ENCODE results near the gene SLCO2A1. TPM values are rescaled to one million over a fixed set of nuclear protein-coding genes. Genes with fewer than 3 reads are reported as not detected.

SLCO2A1 gene
- total and polyA plus RNA-seq, 2 donors from 2014 or later = 27.2 to 169 TPM

DNA sequence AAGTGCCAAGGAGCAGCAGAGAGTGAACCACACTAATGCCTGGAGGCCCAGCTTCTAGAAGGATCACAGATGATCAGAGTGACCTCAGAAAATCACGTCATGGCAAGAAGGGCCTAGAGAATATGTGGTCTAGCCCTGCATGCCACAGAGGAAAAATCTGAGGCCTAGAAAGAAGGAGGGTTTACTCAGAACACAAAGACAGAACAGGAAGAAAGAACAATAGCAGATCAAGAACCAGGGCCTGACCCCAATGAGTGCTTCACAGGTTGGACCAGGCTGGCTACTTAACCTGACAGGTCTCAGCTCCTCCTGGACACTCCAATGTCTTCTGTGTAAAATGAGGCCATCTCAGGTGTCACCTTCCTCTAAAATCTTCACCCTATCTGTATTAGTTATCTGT lies 148.2 kb downstream of the SLCO2A1 start:
- Histone ChIP-seq H3K9me3 (ENCODE audit: control insufficient read depth in 2 of 3, insufficient read depth in 1 of 3, low read length in 3 of 3) (peaks cover 0 to 14% (median 0%) of the 10 kb centered on the region in 3 donors), H3K36me3 (ENCODE audit: control insufficient read depth in 2 of 3, insufficient read depth in 3 of 3, low read length in 3 of 3) (no peaks in the 10 kb centered on the region), H3K27me3 (ENCODE audit: control insufficient read depth, insufficient read depth, low read length) (no peaks in the 10 kb centered on the region), H3K27ac (ENCODE audit: low read depth in 2 of 2, low read length in 2 of 2) (no peak overlapping the region), H3K4me3 (ENCODE audit: low read length in 3 of 3) (no peak overlapping the region), H3K9ac (ENCODE audit: low read length in 3 of 3) (no peak overlapping the region), H3K4me1 (ENCODE audit: control insufficient read depth in 2 of 3, insufficient read depth in 2 of 3, low read depth in 1 of 3, low read length in 3 of 3) (no peaks in the 10 kb centered on the region)
- intact Hi-C loops (cut with DNase I) = no loop called here
- TF ChIP-seq CTCF (IDR thresholded peaks at IDR 0.05; ENCODE audit: borderline replicate concordance, extremely low read depth, insufficient read depth) = no peak
- FAIRE-seq (no peak), DNase-seq (peak in 1 of 5 donors; percentile 4)

- Histone ChIP-seq H3K9me3 (ENCODE audit: control insufficient read depth in 2 of 3, insufficient read depth in 1 of 3, low read length in 3 of 3) (peaks cover 0 to 14% (median 0%) of the 10 kb centered on the region in 3 donors), H3K27ac (ENCODE audit: low read depth in 2 of 2, low read length in 2 of 2) (no peak overlapping the region), H3K9ac (ENCODE audit: low read length in 3 of 3) (no peak overlapping the region), H3K4me1 (ENCODE audit: control insufficient read depth in 2 of 3, insufficient read depth in 2 of 3, low read depth in 1 of 3, low read length in 3 of 3) (no peaks in the 10 kb centered on the region), H3K36me3 (ENCODE audit: control insufficient read depth in 2 of 3, insufficient read depth in 3 of 3, low read length in 3 of 3) (no peaks in the 10 kb centered on the region), H3K4me3 (ENCODE audit: low read length in 3 of 3) (no peak overlapping the region), H3K27me3 (ENCODE audit: control insufficient read depth, insufficient read depth, low read length) (no peaks in the 10 kb centered on the region)
- peak in 1 of 5 donors; percentile 44 for DNase-seq
- FAIRE-seq = no peak
- TF ChIP-seq CTCF (IDR thresholded peaks at IDR 0.05; ENCODE audit: borderline replicate concordance, extremely low read depth, insufficient read depth) = no peak
- intact Hi-C loops (cut with DNase I) = no loop called here
Measured at GRCh38 chr3:133880886-133881455, 148.8 kb downstream of the SLCO2A1 start.

DNA sequence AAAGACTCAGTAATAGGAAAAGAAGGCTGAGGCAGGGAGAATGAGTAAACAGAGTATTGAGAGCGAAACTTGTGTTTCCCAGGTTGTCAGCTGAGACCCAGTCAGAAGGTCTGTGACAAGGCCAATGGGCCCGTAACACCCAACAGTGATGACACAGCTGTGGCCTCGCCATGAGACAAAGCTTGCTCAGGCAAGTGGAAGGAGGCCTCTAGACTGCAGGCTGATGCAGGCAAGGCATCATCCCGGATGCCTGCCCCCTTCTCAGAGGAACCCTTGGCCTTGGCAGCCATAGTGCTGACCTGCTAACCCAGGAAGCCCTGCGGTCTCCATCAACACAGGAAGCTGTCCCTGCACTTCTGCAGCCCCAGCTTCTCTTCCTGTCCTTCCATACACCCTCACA lies 149.4 kb downstream of the SLCO2A1 start:
- Histone ChIP-seq H3K36me3 (ENCODE audit: control insufficient read depth in 2 of 3, insufficient read depth in 3 of 3, low read length in 3 of 3) (no peaks in the 10 kb centered on the region), H3K27me3 (ENCODE audit: control insufficient read depth, insufficient read depth, low read length) (no peaks in the 10 kb centered on the region), H3K4me3 (ENCODE audit: low read length in 3 of 3) (no peak overlapping the region), H3K9ac (ENCODE audit: low read length in 3 of 3) (no peak overlapping the region), H3K4me1 (ENCODE audit: control insufficient read depth in 2 of 3, insufficient read depth in 2 of 3, low read depth in 1 of 3, low read length in 3 of 3) (no peaks in the 10 kb centered on the region), H3K9me3 (ENCODE audit: control insufficient read depth in 2 of 3, insufficient read depth in 1 of 3, low read length in 3 of 3) (peaks cover 0 to 14% (median 0%) of the 10 kb centered on the region in 3 donors), H3K27ac (ENCODE audit: low read depth in 2 of 2, low read length in 2 of 2) (no peak overlapping the region)
- DNase-seq (peak in 1 of 5 donors; percentile 15), FAIRE-seq (no peak)
- intact Hi-C loops (cut with DNase I) = no loop called here
- TF ChIP-seq CTCF (IDR thresholded peaks at IDR 0.05; ENCODE audit: borderline replicate concordance, extremely low read depth, insufficient read depth) = no peak

DNA sequence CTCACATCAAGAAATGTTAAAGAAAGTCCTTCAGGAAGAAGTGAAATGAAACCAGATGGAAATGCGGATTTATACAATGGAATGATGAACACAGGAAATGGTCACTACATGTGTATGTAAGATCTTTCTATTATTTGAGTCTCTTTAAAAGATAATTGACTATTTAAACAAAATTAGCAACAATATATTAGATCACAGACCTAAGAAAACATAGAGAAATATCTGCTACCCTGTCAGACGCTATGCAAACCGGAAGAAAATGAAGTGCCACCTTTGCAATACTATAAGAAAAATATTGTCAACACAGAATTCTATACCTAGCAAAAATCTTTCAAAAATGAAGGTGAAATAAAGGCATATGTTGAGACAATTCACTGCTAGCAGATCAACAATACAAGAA lies 151.2 kb downstream of the SLCO2A1 start:
- Histone ChIP-seq H3K27me3 (ENCODE audit: control insufficient read depth, insufficient read depth, low read length) (no peaks in the 10 kb centered on the region), H3K36me3 (ENCODE audit: control insufficient read depth in 2 of 3, insufficient read depth in 3 of 3, low read length in 3 of 3) (no peaks in the 10 kb centered on the region), H3K4me3 (ENCODE audit: low read length in 3 of 3) (no peak overlapping the region), H3K9me3 (ENCODE audit: control insufficient read depth in 2 of 3, insufficient read depth in 1 of 3, low read length in 3 of 3) (peaks cover 0 to 14% (median 0%) of the 10 kb centered on the region in 3 donors), H3K27ac (ENCODE audit: low read depth in 2 of 2, low read length in 2 of 2) (no peak overlapping the region), H3K9ac (ENCODE audit: low read length in 3 of 3) (no peak overlapping the region), H3K4me1 (ENCODE audit: control insufficient read depth in 2 of 3, insufficient read depth in 2 of 3, low read depth in 1 of 3, low read length in 3 of 3) (no peaks in the 10 kb centered on the region)
- intact Hi-C loops (cut with DNase I) = no loop called here
- FAIRE-seq (no peak), DNase-seq (no peak)
- TF ChIP-seq CTCF (IDR thresholded peaks at IDR 0.05; ENCODE audit: borderline replicate concordance, extremely low read depth, insufficient read depth) = no peak
